Activated effector memory CD4-positive, alpha-beta T cell treated with anti-CD3 and anti-CD28 coated beads, Interleukin-2, amount 50 U/mL, for 16 hours (primary cell): ENCODE data around the gene IL1RAPL2.
"Not testable (repeated sequence)": the region's sequence is repeated elsewhere in the genome, so short reads cannot be mapped to it uniquely, and the experiment has no call there.

Experiments used
- DNase-seq: peaks from one replicate; pipeline ENCODE4 v3.0.0-alpha.2; 2020

The IL1RAPL2 gene

GRCh38 chrX:105038672-105039328, 472.8 kb downstream of the IL1RAPL2 start:
- DNase-seq = no peak

GRCh38 chrX:105050921-105051320, 484.9 kb downstream of the IL1RAPL2 start:
- DNase-seq = no peak

GRCh38 chrX:105051364-105051763, 485.4 kb downstream of the IL1RAPL2 start:
- DNase-seq = no peak

- DNase-seq = no peak
Measured at GRCh38 chrX:105052926-105053325, 486.9 kb downstream of the IL1RAPL2 start.

GRCh38 chrX:105063743-105064142, 497.7 kb downstream of the IL1RAPL2 start:
- no peak for DNase-seq

- DNase-seq = no peak
Measured at GRCh38 chrX:105098201-105098600, 532.2 kb downstream of the IL1RAPL2 start.

- DNase-seq = no peak
Measured at GRCh38 chrX:105098812-105099211, 532.8 kb downstream of the IL1RAPL2 start.

GRCh38 chrX:105101378-105101777, 535.4 kb downstream of the IL1RAPL2 start:
- no peak for DNase-seq

GRCh38 chrX:105109936-105110335, 543.9 kb downstream of the IL1RAPL2 start:
- no peak for DNase-seq

- no peak for DNase-seq
Measured at GRCh38 chrX:105114554-105115130, 548.6 kb downstream of the IL1RAPL2 start.

- DNase-seq = not testable (repeated sequence)
Measured at GRCh38 chrX:105115596-105116320, 549.8 kb downstream of the IL1RAPL2 start.

GRCh38 chrX:105116486-105116885, 550.5 kb downstream of the IL1RAPL2 start:
- DNase-seq = no peak

- no peak for DNase-seq
Measured at GRCh38 chrX:105117621-105118020, 551.6 kb downstream of the IL1RAPL2 start.

- DNase-seq = no peak
Measured at GRCh38 chrX:105120463-105120862, 554.5 kb downstream of the IL1RAPL2 start.

GRCh38 chrX:105121186-105121585, 555.2 kb downstream of the IL1RAPL2 start:
- no peak for DNase-seq

- no peak for DNase-seq
Measured at GRCh38 chrX:105126201-105126600, 560.2 kb downstream of the IL1RAPL2 start.

GRCh38 chrX:105134273-105134672, 568.3 kb downstream of the IL1RAPL2 start:
- no peak for DNase-seq

GRCh38 chrX:105136786-105137185, 570.8 kb downstream of the IL1RAPL2 start:
- no peak for DNase-seq

GRCh38 chrX:105150036-105150435, 584.0 kb downstream of the IL1RAPL2 start:
- no peak for DNase-seq

GRCh38 chrX:105150557-105150956, 584.6 kb downstream of the IL1RAPL2 start:
- DNase-seq = no peak

- no peak for DNase-seq
Measured at GRCh38 chrX:105167233-105167632, 601.2 kb downstream of the IL1RAPL2 start.

- no peak for DNase-seq
Measured at GRCh38 chrX:105168577-105168976, 602.6 kb downstream of the IL1RAPL2 start.

GRCh38 chrX:105173071-105173470, 607.1 kb downstream of the IL1RAPL2 start:
- no peak for DNase-seq

- DNase-seq = no peak
Measured at GRCh38 chrX:105179644-105180043, 613.6 kb downstream of the IL1RAPL2 start.
